ENCODE data around the gene SLC37A1.

DNA sequence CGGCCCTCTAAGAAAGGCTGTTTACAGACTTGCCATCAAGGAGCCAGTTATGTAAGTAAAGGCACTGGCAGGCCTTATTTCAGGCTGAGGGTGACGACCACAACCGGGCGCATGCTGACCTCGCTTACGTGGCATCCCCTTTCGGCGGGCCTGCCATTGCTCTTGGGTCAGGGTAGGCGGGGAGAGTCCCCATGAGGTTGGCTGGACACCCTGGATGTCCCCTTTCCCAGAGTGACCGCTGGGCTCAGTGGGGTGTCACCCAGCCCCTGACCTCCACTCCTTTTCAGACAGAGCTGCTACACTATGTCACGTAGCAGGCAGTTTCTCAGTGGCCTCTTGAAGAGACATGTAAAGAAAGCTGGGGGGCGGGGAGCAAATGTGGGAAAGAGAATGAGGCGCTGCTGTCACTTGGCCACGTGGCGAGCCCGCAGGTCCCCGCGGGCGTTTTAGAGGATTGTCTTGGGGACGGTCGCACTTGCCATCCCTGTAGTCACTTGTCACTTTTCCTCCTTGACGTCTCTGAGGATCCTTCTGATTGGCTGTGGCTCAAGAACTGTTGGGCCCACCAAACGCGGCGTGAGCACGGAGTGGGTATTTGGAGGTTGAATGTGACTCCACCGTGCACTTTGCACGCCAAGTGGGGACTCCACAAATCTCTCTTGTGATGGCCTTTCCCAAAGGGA lies 42.2 kb downstream of the SLC37A1 start:
- TF ChIP-seq TAF1 (IDR thresholded peaks at IDR 0.05; ENCODE audit: borderline replicate concordance, insufficient read depth, low read length) = no peak
- no peak for TF ChIP-seq POLR2AphosphoS5 (IDR thresholded peaks at IDR 0.05; ENCODE audit: low read depth, low read length)
- no peak for TF ChIP-seq FOXP2 (optimal IDR thresholded peaks at IDR 0.05; ENCODE audit: borderline replicate concordance, extremely low read depth, extremely low read length, insufficient read depth)
